GM21717 (cell line): ENCODE measurements around the gene CPSF3.

Experiments used
- ATAC-seq: cut with Tn5 transposase; IDR thresholded peaks from one replicate; pipeline ENCODE4 v1.9.1; 2021; ENCODE audit warnings: mild to moderate bottlenecking, moderate library complexity; ENCODE audit not compliant: unreplicated experiment

CPSF3 gene

GRCh38 chr2:9423100-9423921 lies at the start of gene CPSF3, which contains the start of gene ITGB1BP1:
Gene CPSF3, plus strand, starts transcription at chr2:9423654. Its CDS starts 120 bp downstream, at chr2:9423774.
Gene ITGB1BP1, minus strand, starts transcription at chr2:9423528. Its CDS starts 4,831 bp downstream, at chr2:9418697.
- ATAC-seq, result peak; percentile 88

- ATAC-seq, result no peak
Measured at GRCh38 chr2:9374071-9374730, 49.3 kb upstream of the CPSF3 start.

- no peak for ATAC-seq
Measured at GRCh38 chr2:9375857-9376428, 47.5 kb upstream of the CPSF3 start.

GRCh38 chr2:9377461-9378097 lies 45.9 kb upstream of the CPSF3 start:
- no peak for ATAC-seq

- no peak for ATAC-seq
Measured at GRCh38 chr2:9378433-9379390, 44.7 kb upstream of the CPSF3 start.

GRCh38 chr2:9379391-9379755 lies 44.1 kb upstream of the CPSF3 start:
- no peak for ATAC-seq

GRCh38 chr2:9380702-9381628 lies 42.5 kb upstream of the CPSF3 start:
- ATAC-seq, result no peak

- no peak for ATAC-seq
Measured at GRCh38 chr2:9382604-9383235, 40.7 kb upstream of the CPSF3 start.

- no peak for ATAC-seq
Measured at GRCh38 chr2:9384521-9384920, 38.9 kb upstream of the CPSF3 start.

- ATAC-seq, result no peak
Measured at GRCh38 chr2:9385841-9386240, 37.6 kb upstream of the CPSF3 start.

- ATAC-seq, result no peak
Measured at GRCh38 chr2:9388199-9388681, 35.2 kb upstream of the CPSF3 start.

GRCh38 chr2:9388950-9389911 lies 34.2 kb upstream of the CPSF3 start:
- no peak for ATAC-seq

- no peak for ATAC-seq
Measured at GRCh38 chr2:9390151-9390850, 33.2 kb upstream of the CPSF3 start.

- ATAC-seq, result no peak
Measured at GRCh38 chr2:9390991-9391390, 32.5 kb upstream of the CPSF3 start.

GRCh38 chr2:9391961-9392720 lies 31.3 kb upstream of the CPSF3 start:
- ATAC-seq, result no peak
